ENCODE results near the gene STK4.

GRCh38 chr20:45083127-45083526 lies 116.8 kb downstream of the STK4 start:
- no peak for TF ChIP-seq CTCF (IDR thresholded peaks at IDR 0.05)
- TF ChIP-seq POLR2A (IDR thresholded peaks at IDR 0.05), result no peak
